GM06990 (cell line): ENCODE measurements around the gene PPP1R10.

ENCODE experiments used
- DNase-seq: peaks from one replicate; pipeline ENCODE4 v3.0.0-alpha.2; 2011; ENCODE audit not compliant: insufficient read length; ENCODE audit errors: extremely low read depth
- H3K27me3 ChIP-seq: replicated peaks from 2 replicates; pipeline ENCODE4 v1.6.0; 2011; ENCODE audit warnings: low read length; ENCODE audit not compliant: control insufficient read depth, insufficient read depth
- H3K36me3 ChIP-seq: 2 replicates; pipeline ENCODE4 v1.5.1; 2011; ENCODE audit warnings: low read length; ENCODE audit not compliant: control insufficient read depth, insufficient read depth
- H3K4me3 ChIP-seq: replicated peaks from 2 replicates; pipeline ENCODE4 v1.5.1; 2011; ENCODE audit warnings: low read depth, mild to moderate bottlenecking, control low read depth, low read length
- TF ChIP-seq, protein P1 (sequence below): IDR thresholded peaks from 2 replicates; pipeline ENCODE4 v1.5.1; 2011; ENCODE audit warnings: low read length, control low read depth, mild to moderate bottlenecking, inconsistent platforms; ENCODE audit not compliant: insufficient read depth, poor library complexity, severe bottlenecking

The PPP1R10 gene

GRCh38 chr6:30603961-30604360 lies 13.1 kb downstream of the PPP1R10 start:
- DNase-seq, result no peak
- H3K36me3 ChIP-seq, result peaks cover 65% of the 10 kb centered on the region
- TF ChIP-seq, protein P1, sequence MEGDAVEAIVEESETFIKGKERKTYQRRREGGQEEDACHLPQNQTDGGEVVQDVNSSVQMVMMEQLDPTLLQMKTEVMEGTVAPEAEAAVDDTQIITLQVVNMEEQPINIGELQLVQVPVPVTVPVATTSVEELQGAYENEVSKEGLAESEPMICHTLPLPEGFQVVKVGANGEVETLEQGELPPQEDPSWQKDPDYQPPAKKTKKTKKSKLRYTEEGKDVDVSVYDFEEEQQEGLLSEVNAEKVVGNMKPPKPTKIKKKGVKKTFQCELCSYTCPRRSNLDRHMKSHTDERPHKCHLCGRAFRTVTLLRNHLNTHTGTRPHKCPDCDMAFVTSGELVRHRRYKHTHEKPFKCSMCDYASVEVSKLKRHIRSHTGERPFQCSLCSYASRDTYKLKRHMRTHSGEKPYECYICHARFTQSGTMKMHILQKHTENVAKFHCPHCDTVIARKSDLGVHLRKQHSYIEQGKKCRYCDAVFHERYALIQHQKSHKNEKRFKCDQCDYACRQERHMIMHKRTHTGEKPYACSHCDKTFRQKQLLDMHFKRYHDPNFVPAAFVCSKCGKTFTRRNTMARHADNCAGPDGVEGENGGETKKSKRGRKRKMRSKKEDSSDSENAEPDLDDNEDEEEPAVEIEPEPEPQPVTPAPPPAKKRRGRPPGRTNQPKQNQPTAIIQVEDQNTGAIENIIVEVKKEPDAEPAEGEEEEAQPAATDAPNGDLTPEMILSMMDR, result no peak
- H3K4me3 ChIP-seq, result no peak overlapping the region
- no peaks in the 10 kb centered on the region for H3K27me3 ChIP-seq

DNA sequence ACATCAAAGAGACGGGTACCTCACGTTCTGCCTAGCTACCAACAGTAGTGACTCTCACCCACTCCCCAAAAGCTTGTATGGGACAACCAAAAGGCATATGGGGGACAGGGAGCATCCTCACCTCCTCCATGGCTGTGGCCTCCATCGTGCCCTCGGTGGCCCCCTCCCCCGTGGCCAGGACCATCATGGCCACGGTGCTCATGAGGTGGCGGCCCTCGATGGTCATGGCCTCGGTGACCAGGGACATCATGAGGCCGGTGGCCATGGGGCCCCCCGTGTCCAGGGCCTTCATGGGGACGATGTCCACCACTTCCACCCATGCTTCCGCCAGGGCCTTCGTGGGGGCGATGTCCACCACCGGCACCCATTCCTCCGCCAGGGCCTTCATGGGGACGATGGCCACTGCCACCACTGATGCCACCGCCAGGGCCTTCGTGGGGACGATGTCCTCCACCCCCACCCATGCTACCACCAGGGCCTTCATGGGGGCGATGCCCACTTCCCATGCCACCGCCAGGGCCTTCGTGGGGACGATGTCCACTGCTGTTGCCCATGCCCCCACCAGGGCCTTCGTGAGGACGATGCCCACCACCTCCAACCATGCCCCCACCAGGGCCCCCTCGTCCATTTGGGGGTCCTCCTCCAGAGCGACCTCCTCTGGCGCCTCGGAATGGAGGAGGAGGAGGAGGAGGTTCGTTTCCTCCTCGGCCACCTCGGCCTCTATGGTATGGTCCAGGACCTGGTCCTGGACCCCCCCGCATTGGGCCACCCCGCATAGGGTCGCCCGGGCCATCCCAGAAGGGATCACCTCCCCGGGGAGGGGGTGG lies 15.0 kb downstream of the PPP1R10 start:
- no peak for DNase-seq
- Histone ChIP-seq H3K36me3 (peaks cover 56% of the 10 kb centered on the region), H3K27me3 (no peaks in the 10 kb centered on the region), H3K4me3 (no peak overlapping the region)
- TF ChIP-seq, protein P1, result no peak

- Histone ChIP-seq H3K27me3 (no peaks in the 10 kb centered on the region), H3K36me3 (peaks cover 54% of the 10 kb centered on the region), H3K4me3 (no peak overlapping the region)
- no peak for DNase-seq
- TF ChIP-seq, protein P1, result no peak
These were observed 15.6 kb downstream of the PPP1R10 start for GRCh38 chr6:30601436-30601814.

- Histone ChIP-seq H3K4me3 (no peak overlapping the region), H3K27me3 (no peaks in the 10 kb centered on the region), H3K36me3 (peaks cover 48% of the 10 kb centered on the region)
- TF ChIP-seq, protein P1, result no peak
- no peak for DNase-seq
These were observed 16.5 kb downstream of the PPP1R10 start for GRCh38 chr6:30600451-30600961.

DNA sequence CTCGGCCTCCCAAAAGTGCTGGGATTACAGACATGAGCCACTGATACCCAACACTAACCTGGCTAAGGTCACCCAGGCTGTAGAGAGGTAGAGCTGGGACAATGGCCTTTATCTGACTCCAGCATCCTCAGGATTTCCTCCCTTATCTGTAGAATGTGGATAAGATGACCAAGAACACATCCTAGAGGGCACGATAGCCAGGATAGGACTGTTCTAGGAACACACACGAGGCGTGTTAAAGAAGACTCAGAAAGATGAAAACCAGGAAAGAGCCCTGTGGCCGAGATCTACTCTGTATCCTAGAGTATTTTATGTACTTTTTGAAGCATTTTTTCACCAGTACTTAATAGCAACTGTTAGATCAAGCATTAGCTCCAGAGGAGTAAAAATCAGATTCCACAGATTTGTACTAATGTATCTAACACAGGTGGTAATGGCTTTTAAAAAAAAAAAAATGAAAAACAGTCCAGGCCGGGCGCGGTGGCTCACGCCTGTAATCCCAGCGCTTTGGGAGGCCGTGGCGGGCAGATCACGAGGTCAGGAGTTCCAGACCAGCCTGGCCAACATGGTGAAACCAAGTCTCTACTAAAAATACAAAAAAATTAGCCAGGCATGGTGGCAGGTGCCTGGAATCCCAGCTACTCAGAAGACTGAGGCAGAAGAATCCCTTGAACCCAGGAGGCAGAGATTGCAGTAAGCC lies 17.3 kb downstream of the PPP1R10 start:
- H3K36me3 ChIP-seq, result peaks cover 42% of the 10 kb centered on the region
- no peak overlapping the region for H3K4me3 ChIP-seq
- TF ChIP-seq, protein P1, result no peak
- H3K27me3 ChIP-seq, result no peaks in the 10 kb centered on the region
- no peak for DNase-seq
